GM18499 (cell line): Measurements from ENCODE around the gene YJEFN3.

ENCODE experiments used
- ATAC-seq: cut with Tn5 transposase; IDR thresholded peaks from one replicate; pipeline ENCODE4 v1.9.1; 2021; ENCODE audit warnings: moderate number of reproducible peaks; ENCODE audit not compliant: insufficient read depth, unreplicated experiment

Gene YJEFN3

DNA sequence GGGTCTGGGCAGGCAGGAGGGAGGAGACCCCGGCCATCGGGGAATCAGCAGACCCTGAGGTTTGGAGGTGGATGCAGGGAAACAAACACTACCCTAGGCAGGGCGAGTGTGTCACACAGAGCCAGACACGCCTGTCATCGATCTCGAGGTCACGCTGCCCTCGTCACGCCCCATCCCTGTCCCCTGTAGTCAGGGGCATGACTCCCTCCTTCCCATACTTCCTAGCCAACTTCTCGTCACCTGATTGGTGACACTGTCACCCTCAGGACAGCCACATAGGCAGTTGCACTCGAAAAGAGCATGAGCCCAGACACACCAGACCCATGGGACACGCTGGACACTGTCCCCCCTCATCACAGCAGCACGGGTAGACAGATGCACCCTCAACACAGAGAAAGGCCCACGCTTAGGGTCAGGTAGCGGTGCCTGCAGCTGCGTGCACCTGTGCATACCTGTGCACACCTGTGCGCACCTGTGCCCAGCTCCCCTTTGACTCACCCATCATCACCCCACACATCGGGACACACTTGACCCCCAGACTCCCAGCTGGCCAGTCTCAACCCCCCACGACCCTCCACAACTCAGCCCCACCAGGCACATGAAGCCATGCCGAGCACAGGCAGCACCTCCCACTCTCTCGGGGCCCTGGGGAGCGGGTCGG, 21.2 kb downstream of the YJEFN3 start:
- no peak for ATAC-seq

DNA sequence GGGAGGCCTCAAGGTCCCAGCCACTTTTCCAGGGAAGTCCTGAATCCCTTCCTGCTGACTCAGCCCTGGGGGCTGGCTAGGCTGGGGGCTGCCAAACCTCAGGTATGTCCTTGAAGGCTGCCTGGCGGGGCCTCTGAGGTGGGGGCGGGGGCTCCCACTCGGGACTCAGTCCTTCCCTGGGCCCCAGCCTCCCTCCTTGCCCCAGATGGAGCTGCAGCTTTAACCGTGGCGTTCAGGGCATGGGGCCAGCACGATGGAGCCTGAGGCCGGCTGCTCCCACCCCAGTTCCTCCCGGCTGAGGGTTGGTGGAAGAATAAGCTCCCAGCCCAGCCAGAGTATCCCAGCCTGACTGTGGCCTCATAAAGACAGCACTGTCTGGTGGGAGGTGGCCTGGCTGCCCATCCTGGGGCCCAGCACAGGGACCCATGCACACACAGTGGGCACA, 21.8 kb downstream of the YJEFN3 start:
- no peak for ATAC-seq

DNA sequence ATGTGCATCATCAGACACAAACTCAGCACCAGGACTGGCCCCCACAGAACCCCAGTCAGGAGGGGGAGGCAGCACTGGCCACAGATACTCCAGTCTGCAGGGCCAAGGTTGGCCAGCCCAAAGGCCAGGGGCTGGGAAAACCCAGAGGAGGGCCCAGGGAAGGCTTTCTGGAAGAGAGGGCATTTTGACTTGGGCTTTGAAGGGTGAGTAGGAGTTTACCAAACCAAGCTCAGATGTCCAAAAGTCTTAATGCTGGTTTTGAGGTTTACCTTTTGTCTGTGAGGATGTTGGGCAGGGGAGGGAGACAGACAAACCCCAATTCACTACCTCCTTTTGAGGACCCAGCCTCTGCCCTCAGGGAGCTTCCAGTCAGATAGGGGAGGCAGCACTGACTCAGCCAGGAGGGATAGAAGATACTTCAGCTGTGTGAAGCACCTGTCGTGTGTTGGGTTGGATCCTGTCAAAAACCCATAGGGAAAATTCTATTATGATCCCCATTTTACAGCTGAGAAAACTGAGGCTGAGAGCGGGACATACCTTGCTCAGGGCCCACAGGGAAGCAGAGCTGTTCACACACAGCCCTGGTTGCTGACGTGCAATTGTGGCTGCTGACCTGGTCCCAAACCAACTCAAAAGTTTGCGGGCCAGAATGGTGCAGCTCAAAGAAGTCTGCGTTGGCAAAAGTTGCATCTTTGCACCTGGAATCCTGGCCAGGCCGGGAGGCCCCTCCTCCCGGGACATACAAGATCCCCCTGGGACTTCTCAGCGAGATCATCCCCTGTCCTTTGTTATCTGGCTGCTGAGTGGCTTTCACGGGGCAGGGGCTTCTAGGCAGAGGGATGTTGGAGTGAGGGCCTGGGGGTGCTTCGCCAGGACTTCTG, 22.5 kb downstream of the YJEFN3 start:
- ATAC-seq, result no peak

- ATAC-seq, result no peak
Observed at GRCh38 chr19:19551853-19552192, 23.1 kb downstream of the YJEFN3 start.

DNA sequence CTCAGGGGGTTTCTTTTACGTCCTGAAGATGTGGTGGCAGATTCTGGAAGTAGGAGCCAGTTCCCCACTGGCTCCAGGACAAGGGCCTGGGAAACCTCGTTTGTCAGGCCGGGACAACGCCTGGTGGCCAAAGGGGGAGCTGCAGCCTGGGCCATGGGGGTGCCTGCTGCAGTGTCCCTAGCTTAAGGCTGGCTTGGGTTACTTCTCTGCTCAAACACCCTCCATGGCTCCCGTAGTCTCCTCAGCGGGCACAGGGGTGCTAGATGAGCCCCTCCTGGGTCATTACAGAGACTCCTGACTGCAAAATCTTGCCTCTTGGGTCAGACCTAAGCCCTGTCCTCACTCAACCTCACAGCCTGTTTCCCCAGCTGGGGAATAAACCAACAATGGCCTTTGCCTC, 24.1 kb downstream of the YJEFN3 start:
- no peak for ATAC-seq

DNA sequence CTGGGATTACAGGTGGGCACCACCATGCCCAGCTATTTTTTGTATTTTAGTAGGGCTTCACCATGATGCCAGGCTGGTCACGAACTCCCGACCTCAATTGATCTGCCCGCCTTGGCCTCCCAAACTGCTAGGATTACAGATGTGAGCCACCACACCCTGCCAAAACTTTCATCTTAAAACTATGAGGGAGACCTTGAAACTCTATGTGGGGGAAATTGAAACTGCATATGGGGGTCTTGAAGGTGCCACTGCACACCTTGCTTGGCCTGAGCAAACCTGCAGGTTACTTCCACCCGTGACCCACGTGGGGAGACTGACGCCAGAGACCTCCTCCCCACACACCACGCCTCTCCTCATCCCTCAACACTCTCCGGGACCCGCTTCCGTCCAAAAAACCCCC, 25.0 kb downstream of the YJEFN3 start:
- no peak for ATAC-seq

DNA sequence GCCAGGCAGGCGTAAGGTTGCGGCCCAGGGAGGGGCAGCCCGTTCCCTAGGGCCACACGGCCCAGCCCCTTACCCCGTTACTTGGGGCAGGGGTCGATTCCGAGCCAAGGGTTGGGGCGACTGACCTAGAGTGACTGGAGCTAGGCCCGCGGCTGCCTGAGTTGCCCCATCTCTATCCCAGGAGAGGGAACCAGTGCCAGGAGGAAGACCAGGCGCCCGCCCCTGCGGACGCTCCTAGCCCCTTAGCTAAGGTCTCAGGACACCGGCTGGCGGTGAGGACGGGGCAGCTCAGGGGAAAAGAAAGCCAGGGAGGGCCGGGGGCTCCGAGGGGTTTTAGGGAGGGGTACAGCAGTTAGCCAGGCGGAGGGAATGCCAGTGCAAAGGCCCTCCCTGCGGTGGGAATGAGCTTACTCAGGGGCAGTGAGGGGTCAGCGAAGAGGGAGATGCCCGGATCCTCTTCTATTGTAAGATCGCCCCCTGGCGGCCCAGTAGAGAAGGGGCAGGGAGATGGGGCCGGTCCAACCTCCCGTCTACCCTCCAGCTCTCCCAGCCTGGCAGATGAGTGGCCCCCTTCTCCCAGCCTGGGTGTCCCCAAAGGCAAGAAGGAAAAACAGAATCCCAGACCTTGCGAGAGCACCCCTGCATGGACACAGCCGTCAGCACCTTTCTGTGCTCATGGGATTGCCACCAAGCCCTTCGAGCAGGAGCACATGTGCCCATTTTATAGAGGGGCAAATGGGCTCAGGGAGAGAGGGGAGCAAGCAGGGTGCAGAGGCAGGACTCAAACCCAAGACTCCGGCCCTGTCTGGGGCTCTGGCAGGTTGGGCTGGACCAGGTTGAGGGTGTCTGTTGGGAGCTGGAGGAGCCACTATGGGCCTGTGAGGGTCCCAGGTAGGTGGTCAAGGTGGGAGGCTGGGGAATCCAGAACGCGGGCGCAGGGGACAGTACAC, 25.6 kb downstream of the YJEFN3 start:
- no peak for ATAC-seq

DNA sequence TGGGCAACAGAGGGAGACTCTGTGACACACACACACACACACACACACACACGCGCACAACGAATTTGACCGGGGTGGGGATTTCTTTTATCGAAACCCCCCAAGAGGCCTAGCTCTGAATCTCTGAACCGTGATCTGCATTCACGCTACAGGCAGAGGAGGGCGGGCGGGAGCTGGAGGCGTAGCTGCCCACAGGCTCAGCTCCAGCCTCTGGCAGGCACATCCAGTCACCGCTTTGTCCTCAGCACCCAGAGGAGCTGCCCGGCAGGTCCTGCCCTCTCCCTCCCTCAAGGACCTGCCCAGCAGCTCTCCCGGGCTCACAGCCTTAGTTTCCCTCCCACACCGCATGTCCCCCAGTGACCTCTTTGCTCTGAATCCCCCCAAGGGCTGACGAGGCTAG, 29.3 kb downstream of the YJEFN3 start:
- ATAC-seq, result no peak

- no peak for ATAC-seq
Observed at GRCh38 chr19:19558636-19559035, 29.9 kb downstream of the YJEFN3 start.

GRCh38 chr19:19559931-19560330, 31.2 kb downstream of the YJEFN3 start:
- ATAC-seq, result no peak

GRCh38 chr19:19561946-19562664, 33.4 kb downstream of the YJEFN3 start:
- ATAC-seq, result no peak

DNA sequence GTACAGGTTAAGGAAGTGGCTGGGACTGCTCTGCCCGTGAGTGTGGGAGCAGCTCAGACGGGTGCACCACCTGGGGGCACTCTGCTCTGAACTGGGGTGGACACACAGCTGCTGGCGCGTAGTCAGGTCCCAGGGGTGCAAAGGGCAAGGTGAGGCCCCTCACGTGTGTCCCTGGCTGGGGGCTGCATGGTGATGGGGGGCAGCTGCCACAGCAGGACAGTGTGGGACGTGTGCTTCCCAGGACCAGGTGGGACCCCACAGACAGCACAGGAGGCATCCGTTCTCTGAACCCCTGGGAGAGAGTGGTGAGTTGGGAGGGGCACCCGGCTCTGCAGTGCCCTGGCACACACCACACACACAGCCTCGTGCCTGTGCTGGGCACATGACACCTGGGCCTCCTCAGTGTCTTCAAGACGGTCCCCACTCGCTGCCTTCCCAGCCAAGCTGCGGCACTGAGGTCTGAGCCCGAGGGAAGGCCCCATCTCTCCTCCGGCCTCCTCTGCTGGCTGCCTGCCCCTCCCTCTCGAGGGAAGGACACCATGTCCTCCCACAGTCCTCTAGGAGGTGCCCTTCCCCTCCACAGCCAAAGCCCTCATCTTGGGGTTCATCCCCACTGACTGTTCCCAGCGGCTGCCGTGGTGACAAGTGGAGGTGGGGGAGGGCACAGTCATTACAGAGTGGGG, 34.1 kb downstream of the YJEFN3 start:
- ATAC-seq, result no peak

- ATAC-seq, result no peak
Observed at GRCh38 chr19:19563348-19563848, 34.7 kb downstream of the YJEFN3 start.

GRCh38 chr19:19566306-19566705, 37.6 kb downstream of the YJEFN3 start:
- ATAC-seq, result no peak

DNA sequence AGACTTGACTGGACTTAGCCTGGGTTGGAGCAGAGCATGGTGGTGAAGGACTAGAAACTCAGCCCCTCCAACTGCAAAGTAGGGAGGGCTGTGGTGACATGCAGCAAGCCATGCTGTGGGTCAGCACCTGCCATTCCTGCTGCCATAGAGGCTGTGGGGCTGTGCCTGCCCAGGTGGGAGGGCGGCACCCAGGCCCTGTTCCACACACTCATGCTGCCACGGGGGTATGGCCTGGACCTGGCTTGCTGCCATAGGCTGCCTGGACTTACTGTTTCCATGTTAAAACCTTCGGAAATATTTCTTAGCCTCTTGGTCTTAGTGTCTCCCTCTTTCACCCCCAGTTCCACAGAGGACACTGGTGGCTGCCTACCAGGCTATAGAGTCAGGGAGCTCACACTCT, 38.7 kb downstream of the YJEFN3 start:
- ATAC-seq, result no peak

- no peak for ATAC-seq
Observed at GRCh38 chr19:19568802-19569756, 40.4 kb downstream of the YJEFN3 start.

GRCh38 chr19:19570571-19570970, 41.9 kb downstream of the YJEFN3 start:
- ATAC-seq, result no peak

- ATAC-seq, result no peak
Observed at GRCh38 chr19:19571071-19571786, 42.5 kb downstream of the YJEFN3 start.
